ENCODE data around the gene RAPGEF2.
"Not testable (repeated sequence)": the region's sequence is repeated elsewhere in the genome, so short reads cannot be mapped to it uniquely, and the experiment has no call there.

Gene RAPGEF2

DNA sequence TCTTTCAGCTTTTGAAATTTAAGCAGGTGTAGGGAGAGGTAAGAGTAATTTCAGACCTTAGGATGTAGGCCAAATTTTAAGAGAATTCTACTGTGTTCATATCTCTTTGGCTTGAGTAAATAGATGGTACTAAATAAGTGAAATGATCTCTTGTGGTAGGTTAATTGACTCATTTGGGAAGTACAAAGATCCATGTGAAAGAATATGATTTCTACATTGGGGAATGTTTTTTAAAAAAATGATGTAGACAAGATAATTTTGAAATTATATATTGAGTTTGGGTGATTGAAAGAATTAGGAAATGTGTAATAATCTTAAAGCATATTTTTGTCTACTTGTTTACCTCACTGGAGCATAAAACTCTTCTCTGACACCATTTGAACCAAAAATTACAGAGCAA lies 35.6 kb downstream of the RAPGEF2 start:
- no peak for DNase-seq

DNA sequence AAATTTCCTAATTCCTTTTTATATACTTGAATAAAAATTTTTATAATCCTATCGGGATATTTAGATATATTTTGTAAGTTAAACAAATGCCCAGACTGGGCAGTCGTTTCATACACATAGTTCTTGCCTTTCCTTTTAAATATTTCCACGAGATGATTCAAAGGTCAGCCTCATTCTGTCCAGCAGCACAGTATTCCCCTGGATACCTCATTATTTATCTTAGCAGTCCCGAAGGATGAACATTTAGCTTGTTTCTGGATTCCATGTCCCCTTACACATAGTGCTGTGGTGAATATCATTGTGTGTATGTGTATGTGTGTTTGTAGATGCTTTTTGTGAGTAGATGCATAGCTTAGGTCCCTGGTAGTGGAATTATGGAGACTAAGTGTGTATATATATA lies 38.3 kb downstream of the RAPGEF2 start:
- DNase-seq = no peak

DNA sequence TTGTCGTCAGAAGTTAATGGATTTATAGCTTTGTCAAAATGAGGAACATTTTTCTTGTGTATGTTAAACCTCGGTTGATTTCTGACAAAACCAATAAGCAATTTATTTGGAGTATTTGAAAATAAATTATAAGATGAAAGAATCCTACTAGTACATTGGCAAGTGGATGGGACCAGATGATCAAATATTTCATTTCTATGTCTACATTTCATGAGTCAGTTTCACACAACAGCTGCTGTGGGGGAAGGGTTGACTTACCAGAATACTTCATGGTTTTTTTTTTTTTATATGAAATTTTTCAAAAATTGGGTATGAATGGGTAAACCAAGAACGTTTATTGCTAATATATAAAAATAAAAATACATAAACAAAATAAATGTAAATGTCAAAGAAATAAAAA lies 39.4 kb downstream of the RAPGEF2 start:
- peak; percentile 81 for DNase-seq

DNA sequence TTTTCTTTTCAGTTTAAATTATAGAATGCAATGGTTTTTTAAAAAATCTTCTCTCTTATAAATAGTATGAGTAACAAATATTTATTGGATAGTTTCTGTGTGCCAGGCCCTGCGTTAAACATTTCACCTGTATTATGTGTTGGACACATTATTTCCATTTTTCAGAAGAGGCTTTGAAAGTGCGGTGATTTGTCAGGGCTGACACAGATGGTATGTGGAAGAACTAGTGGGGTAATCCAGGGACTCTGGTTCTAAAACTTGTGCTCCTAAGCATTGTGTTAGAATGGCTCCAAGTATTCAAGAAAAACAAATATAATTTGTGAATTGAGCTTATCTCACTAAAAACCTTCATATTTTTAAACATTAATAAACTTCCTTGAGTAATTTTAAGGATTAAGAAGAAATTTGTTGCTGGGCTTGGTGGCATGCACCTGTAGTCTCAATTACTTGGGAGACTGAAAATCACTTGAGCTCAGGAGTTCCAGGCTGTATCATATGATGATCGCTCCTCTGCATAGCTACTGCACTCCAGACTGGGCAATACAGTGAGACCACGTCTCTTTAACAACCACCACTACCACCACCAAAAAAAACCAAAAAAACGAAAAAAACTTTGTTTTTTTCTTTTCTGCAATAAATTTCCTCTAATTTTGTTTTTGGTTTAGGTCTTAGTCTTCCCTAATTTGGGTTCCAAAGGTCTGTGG lies 40.0 kb downstream of the RAPGEF2 start:
- no peak for DNase-seq

DNA sequence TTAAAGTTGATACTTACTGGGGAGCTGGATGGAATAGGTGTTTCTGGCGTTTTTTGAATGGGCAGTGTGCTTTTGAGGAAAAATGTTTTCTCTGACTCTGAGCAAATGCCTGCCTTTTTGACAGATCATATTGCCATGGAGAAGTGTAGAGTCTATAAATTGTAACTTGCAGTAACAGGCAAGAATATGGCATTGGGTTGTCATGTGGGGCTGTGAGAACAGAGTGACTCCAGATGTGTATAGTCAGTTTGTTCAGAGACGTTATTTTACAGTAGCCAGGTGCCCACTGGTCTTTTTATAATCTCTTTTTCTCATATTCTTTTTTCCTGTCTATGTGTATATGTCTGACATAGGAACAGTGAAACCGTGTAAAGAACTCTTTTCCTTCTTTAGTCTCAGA lies 40.8 kb downstream of the RAPGEF2 start:
- DNase-seq = no peak

DNA sequence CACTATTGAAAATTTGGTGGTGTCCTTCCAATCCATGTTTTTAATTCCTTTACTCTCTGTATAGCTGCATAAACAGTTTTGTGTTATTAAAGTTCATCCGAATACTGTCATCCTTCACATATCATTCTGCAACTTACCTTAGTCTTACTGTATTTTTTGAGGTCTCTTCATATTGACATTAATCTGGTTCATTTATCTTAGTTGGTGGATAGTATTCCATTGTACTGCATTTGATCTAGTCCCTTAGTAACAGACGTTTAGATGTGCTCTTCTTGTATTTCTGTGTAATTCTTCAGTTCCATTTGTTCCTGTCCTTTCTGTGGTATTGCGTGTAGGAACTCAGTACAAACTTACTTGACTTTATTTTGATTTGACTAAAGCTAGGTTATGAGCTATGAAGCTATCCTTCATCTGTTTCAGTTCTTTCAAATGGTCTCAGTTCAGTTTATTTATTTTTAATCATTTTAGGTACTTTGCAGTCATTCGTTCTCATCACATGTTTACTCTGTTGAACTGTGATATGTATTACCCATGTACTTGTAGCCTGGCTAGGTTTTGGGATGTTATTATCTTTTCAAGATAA lies 41.3 kb downstream of the RAPGEF2 start:
- DNase-seq = no peak

DNA sequence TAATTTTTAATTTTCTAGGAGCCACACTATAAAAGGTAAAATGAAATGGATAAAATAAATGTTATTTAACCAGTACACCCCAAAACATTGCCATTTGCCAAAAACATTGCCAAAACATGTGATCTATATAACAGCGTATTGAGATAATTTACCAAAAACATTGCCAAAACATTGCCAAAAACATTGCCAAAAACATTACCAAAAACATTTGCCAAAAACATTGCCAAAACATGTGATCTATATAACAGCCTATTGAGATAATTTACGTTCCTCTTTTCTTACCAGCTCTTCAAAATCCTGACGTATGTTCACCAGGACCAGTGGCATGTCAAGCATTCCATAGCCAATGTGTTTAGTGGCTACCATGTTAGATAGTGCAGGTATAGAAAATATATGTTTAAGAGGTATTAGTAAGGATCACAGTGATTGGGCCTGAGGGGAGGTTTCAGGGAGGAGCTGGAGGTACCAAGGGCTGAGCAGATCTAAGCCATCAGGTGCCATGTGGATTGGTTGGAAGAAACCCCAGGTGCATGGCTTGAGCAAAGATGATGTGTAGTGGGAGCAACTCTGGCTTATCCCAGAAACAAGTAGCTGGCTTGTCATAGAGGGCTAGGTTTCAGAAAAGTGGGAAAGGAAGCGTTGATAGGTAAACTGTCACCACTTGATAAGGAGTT lies 42.6 kb downstream of the RAPGEF2 start:
- no peak for DNase-seq

DNA sequence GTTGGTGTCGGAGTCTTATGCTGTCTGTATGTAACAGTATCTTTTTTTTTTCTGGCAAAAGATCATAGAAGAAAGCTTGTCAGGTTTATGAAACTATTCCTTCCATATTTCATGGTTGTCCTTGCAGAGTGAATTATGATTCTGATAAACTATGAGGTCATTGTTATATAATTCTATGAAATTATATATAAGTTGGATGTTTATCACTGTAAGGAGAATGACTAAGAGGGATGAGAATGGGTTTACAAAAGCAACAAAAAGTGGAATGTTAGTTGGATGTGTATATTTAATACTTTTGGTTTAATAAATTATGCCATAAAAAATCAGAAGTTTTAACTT lies 43.1 kb downstream of the RAPGEF2 start:
- no peak for DNase-seq

DNA sequence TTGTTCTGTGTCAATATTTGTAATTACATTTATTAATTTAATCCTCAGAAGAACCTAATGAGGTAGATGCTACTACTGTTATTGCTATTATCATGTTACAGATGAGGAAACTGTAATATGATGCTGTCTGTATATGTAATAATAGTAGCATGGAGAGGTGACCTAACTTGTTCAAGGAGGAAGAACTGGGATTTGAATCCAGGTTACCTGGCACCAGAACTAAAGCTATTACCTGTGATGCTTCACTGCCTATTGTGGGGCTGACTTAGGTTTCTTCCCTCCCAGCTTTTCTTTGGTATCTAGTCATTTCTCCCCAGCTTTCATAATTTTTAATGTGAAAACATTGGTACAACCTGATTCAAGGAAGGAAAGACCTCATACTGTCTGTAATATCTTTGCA lies 43.6 kb downstream of the RAPGEF2 start:
- peak; percentile 33 for DNase-seq

DNA sequence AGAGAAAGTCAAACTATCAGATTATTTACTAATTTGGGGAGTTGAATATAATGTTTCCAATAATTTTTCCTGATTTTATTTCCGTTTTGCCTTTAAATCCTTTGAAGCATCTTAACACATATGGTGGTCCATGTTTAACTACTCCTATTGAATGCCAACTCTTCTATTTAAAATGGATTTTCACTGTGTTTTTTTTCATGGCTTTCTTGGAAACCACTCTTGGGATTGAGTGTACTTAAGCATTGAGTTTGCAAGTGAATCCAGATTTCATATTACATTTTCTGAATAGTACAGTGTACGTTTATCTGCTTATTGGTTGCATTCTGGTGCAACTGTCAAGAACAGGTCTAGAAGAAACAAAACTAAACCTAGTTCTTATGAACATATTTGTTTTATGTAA lies 45.6 kb downstream of the RAPGEF2 start:
- no peak for DNase-seq

DNA sequence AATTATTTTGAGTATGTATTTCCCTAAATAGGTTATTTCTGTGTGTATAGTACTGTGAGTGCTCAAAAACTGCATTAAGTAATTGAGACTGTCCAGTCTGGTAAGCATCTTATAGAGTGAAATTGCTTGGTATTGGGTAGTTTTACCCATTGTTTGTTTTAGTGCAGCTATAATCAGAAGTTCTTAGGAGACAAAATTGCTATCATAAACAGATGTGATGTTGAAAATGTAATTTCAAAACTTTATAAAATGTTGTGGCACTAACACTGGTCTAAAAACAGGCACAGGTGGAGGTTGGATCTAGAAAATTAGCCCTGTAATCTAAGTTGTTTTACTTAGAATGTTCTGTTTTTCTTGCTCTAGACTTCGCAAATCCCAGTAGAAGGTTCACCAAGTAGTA lies 46.8 kb downstream of the RAPGEF2 start:
- no peak for DNase-seq

DNA sequence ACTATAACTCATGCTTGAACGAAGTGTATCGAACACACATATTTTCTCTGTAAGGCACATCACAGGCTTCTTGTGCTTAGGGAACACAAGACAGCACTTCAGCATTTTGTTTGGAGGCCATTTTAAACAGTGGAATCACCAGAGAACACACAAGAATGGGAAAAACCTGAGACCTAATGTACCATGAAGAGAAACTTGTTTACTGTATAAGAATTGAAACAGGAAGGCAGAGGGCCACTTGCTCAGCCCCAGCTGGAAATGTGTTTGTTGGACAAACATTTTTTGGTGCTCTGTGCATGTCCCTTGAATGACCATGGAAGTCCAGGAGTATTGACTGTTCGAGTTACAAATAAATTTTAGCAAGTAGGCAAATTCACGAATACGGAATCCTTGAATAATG lies 47.5 kb downstream of the RAPGEF2 start:
- peak; percentile 13 for DNase-seq

DNA sequence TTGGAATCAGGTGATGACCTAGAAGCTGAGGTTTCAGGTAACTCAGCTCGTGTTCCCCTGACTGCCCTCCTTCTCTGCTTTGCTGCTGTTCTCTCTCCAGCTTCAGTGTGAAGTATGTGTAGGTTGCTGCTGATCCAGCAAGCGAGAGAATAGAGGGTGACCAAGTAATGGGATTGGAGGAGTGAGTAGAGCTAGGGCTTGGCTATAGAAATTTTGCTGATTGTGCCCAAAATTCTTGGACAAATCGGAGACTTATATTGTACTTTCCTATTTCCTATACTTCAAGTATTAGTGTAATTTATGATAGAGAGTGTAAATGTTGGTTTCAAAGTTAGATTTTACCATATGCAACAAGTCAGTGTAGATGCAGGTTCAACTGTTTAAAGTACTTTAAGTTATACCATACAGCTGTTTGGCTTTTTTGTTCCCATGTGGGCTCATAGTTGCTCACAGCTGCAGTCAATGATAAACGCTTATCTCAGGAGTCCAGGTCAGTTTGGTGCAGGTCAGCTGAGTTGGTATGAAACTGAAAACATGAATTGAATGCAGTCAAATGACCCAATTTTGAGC lies 48.0 kb downstream of the RAPGEF2 start:
- no peak for DNase-seq

DNA sequence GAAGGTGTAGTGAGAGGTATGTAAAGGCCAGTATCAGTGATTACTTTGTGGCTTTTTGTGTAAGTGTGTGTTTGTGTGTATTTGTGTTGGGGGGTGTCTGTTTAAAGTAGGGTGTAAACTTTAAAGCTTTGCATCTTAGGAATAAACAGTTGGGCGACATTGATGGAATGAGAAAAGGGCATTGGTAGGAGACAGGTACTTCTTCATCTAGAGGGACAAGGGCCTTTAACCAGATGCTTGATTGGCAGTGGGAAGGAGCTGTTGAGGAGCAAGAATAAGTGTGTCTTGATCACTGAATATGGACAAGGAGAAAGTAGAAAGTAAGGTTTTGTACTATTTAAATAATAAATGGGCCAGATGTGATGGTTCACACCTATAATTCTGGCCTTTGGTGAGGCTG lies 48.8 kb downstream of the RAPGEF2 start:
- no peak for DNase-seq

DNA sequence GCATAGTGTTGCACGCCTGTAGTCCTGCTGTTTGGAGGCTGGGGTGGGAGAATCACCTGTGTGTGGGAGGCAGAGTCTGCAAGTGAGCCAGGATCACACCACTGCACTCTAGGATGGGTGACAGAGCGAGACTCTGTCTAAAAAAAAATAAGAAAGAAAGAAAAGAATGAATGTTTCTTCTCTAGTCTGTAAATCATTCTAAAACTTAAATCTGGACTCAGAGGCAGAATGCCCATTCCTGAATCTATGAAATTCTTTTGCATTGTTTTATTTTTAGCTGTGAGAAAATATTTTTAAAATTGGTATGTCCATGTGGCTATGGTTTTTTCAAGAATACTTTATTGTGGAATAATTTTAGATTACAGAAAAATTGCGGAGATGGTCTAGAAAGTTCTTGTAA lies 49.3 kb downstream of the RAPGEF2 start:
- no peak for DNase-seq

DNA sequence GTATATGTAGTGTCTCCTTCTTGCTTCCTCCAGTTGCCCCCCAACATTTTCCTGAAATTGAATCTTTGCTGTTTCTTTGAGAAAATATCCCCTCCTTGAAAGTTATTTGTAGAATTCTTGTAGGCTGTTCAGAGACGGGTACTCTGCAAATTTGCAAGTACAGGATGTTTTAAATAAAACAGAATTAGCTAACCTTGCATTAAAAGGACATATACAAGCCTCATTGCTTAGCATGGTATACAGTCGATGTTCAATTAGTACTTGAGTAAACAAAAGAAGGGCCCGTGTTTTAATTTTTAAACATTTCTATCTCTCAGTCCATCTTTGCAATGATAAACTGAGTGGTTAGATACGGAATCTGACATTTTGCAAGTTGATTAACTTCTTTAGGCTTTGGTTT lies 50.8 kb downstream of the RAPGEF2 start:
- DNase-seq = no peak

DNA sequence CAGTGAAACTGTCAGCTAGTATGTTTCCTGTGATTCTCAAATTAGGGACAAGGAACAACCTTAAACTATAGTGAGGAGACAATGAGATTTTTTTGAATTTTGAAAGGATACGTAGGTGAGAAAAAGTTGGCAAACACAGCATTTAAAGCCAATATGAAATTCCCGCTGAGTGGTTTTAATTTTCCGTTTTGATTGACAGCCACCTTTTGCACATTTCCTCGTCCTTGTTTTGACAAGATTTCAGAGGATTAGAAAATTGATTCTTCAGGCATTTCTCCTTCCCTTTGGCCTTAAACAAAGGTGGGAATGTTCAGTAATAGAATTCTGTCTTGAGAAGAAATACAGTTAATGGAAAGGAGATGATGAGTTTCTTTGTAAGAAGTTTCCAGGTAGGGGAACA lies 52.2 kb downstream of the RAPGEF2 start:
- DNase-seq = no peak

DNA sequence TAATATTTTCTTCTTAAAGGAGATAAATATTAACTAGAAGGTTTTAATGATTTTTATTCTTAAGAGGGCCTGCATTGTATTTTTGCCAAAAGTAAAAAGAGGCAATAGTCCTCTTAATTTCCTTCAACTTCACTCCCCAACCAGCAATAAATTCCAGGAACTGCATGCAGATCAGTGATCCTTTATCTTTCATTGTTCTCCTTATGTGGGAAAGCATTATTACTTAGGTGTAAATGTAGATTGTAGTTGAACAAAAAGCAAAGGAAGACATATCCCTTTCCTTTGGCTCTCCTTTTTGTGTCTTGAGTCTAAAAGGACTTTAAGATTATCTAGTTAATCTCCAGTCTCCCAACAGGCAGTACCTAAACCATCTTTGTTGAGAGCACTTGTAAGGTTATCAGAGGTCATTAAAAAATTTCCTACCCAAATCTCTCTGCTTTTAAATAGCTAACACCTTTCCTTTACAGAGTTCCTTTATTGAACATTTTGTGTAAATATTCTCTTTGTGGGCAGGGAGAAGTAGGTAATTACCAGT lies 55.3 kb downstream of the RAPGEF2 start:
- DNase-seq = no peak

DNA sequence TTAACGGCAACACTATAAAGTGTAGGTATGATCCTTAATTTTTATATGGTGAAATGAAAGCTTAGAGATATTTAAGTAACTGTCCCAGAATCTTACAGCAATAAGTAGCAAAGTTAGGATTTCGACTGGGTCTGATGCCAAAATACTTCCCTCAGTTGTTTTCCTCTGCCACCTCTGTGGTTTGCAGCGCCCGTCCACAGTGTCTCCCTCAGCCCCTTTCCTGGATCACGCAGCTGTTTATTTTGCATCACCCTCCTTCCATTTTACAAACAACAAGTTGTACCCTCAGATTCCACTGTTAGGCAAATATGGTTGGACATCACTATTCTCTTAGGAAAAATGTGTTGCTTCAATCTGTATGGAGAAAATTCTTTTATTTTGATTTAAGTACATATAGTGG lies 56.1 kb downstream of the RAPGEF2 start:
- DNase-seq = no peak

DNA sequence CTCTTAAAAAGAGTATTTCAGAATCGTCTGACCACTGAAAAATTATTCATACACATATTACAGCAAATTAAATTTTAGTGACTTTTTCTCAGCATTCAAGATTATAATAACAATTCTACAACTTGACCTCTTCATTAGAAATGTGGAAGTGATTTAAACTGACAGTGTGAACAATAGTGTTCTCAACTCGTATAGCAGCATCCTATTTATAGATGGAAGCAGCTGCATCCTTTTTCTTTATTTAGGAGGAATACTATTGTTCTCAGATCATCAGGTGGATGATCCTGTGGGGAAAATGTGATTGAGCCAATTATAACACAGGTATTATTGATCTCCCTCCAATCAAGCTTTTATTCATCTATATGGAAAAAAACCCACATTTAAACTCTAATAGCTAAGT lies 56.7 kb downstream of the RAPGEF2 start:
- no peak for DNase-seq

DNA sequence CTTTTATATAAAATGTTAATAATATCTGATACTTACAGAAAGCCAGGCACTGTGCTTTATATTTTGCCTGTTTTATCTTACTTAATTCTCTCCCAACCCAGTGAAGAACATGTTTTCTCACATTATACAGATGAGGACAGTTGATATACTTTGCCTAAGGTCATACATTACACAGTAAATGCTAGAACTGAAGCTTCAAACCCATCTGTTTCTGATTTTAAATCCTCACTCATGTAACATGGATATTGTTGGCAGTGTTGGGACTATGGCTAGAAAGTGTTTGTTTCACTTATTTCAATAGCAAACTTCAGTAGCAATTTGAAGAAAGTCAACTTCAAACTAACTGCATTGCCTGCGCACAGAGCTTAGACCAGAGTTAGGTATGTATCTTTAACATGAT lies 57.4 kb downstream of the RAPGEF2 start:
- no peak for DNase-seq

DNA sequence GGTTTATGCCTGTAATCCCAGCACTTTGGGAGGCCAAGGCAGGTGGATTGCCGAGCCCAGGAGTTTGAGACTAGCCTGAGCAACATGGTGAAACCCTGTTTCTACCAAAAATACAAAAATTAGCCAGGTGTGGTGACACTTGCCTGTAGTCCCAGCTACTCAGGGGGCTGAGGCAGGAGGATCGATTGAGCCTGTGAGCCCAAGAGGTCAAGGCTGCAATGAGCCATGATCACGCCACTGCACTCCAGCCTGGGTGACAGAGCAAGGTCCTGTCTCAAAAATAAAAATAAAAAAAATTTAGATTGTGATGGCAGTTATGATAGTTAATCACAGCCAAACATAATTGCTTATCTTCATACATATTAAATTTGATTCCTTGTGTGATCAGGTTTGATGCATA lies 58.6 kb downstream of the RAPGEF2 start:
- DNase-seq = not testable (repeated sequence)

DNA sequence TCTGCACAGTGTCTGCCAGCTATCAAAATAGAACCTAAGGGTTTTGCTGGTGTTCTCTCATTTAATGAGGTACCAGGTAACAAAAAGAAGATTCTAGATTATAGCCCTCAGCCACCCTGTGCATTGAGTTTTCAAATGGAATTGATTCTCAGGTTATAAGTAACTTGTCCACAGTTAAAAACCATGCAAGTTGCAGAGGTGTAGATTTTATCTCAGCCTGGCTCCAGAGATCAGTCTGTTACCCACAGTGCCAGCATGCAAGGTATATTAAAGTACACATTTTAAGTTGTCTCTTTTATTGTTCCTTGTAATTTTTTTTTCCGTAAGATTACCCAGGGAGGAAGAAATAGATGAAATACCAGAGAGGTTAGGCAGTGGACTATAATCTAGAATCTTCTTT lies 59.7 kb downstream of the RAPGEF2 start:
- DNase-seq = no peak

DNA sequence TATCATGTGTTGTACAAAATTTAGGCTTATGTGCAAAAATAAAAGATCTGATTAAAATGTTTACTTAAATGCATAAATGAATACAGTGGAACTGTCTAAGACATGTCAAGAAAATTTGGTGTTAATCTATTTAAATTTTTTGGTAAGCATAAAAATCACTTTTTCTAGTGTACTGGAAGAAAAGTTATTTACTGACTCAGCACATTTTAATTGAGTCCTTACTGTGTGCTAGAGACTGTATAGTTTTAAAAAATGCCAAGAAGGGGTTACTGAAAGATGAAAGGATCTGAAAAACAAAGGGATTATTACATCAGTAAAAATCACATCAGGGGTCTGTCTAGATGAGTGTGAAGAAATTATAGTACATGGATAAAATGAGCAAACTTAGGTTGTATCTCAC lies 60.6 kb downstream of the RAPGEF2 start:
- DNase-seq = no peak
